PFSK-1 (cell line): ENCODE data around the gene BCAT1.

Source experiments
- FOXP2 ChIP-seq: optimal IDR thresholded peaks from 2 replicates; pipeline ENCODE3; 2011; ENCODE audit warnings: borderline replicate concordance, control low read depth, inconsistent platforms; ENCODE audit not compliant: insufficient read depth; ENCODE audit errors: extremely low read length, extremely low read depth
- POLR2AphosphoS5 ChIP-seq: IDR thresholded peaks from 2 replicates; pipeline ENCODE4 v1.6.1; 2012; ENCODE audit warnings: low read depth, mild to moderate bottlenecking, control low read depth, low read length, moderate library complexity
- SIN3A ChIP-seq: IDR thresholded peaks from 2 replicates; pipeline ENCODE4 v1.6.1; 2012; ENCODE audit warnings: mild to moderate bottlenecking, low read length, moderate library complexity, borderline replicate concordance; ENCODE audit not compliant: insufficient read depth
- TAF1 ChIP-seq: IDR thresholded peaks from 2 replicates; pipeline ENCODE4 v1.6.1; 2012; ENCODE audit warnings: low read length, control low read depth, borderline replicate concordance; ENCODE audit not compliant: insufficient read depth
- TF ChIP-seq, protein P1 (sequence below), 2 experiments: IDR thresholded peaks; 2 replicates each; pipeline versions ENCODE4 v1.6.1 to v1.8.0; 2011 to 2012; ENCODE audit warnings: low read depth in 2 of 2, low read length in 2 of 2, control low read depth in 1 of 2, inconsistent platforms in 1 of 2, mild to moderate bottlenecking in 1 of 2, moderate library complexity in 1 of 2; ENCODE audit not compliant: insufficient read depth in 1 of 2

The BCAT1 gene

DNA sequence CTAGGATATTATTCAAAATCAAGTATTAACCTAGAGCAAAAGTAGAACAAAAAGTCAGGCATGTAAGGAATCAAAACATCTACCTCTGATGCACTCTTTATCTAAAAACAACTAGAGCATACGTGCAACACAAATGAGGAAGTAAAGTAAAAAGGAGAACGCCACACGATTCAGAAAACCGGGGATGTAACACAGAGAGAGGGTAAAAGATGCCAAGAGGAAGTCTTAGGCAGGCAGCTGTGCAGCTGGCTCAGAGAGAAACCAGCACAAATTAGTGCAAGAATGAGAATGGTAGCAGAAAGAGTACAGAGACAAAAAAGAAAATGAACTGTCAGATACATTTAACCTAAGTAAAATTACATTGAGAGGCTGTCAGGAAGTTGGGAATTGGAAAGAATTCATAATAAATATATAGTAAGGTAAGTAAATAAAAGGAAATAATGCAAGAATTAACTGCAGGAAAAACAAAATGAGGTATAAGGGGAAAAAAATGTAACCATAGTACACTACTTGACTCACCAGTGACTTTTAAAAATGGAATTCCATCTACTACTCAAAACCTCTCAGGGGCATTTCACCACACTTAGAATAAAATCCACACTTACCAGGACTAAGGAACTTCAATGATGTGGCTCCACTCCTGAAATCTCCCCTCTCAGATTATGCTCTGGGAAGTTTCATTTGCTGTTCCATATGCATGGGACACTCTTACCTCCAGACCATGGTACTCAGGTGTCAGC is 17.1 kb downstream of the BCAT1 start:
- TF ChIP-seq FOXP2 (no peak), POLR2AphosphoS5 (no peak), SIN3A (no peak), TAF1 (no peak)
- TF ChIP-seq, protein P1, sequence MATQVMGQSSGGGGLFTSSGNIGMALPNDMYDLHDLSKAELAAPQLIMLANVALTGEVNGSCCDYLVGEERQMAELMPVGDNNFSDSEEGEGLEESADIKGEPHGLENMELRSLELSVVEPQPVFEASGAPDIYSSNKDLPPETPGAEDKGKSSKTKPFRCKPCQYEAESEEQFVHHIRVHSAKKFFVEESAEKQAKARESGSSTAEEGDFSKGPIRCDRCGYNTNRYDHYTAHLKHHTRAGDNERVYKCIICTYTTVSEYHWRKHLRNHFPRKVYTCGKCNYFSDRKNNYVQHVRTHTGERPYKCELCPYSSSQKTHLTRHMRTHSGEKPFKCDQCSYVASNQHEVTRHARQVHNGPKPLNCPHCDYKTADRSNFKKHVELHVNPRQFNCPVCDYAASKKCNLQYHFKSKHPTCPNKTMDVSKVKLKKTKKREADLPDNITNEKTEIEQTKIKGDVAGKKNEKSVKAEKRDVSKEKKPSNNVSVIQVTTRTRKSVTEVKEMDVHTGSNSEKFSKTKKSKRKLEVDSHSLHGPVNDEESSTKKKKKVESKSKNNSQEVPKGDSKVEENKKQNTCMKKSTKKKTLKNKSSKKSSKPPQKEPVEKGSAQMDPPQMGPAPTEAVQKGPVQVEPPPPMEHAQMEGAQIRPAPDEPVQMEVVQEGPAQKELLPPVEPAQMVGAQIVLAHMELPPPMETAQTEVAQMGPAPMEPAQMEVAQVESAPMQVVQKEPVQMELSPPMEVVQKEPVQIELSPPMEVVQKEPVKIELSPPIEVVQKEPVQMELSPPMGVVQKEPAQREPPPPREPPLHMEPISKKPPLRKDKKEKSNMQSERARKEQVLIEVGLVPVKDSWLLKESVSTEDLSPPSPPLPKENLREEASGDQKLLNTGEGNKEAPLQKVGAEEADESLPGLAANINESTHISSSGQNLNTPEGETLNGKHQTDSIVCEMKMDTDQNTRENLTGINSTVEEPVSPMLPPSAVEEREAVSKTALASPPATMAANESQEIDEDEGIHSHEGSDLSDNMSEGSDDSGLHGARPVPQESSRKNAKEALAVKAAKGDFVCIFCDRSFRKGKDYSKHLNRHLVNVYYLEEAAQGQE (IDR thresholded peaks at IDR 0.05; ENCODE audit: insufficient read depth in 1 of 2, low read depth in 2 of 2, low read length in 2 of 2) = no peak

DNA sequence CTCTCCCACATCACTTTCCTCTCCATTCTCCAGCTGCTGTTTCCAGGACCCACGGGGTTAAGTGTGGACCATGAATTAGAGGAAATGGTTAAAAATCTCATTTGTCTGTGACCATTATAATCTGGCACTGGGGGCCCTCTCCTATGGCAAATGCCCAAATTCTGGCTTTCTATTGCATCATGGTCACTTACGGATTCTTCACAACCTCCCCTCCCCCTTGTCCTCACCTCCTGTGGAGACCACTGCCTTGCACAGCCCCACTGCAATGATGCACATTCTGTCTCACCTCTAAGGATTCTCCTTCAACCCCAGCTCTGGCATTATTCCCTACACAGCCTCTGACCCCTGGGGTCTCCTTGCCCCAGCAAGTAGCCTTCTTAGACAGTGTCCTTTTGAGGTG is 18.9 kb downstream of the BCAT1 start:
- TF ChIP-seq FOXP2 (no peak), SIN3A (no peak)
- TF ChIP-seq, protein P1 (IDR thresholded peaks at IDR 0.05; ENCODE audit: insufficient read depth in 1 of 2, low read depth in 2 of 2, low read length in 2 of 2) = no peak

DNA sequence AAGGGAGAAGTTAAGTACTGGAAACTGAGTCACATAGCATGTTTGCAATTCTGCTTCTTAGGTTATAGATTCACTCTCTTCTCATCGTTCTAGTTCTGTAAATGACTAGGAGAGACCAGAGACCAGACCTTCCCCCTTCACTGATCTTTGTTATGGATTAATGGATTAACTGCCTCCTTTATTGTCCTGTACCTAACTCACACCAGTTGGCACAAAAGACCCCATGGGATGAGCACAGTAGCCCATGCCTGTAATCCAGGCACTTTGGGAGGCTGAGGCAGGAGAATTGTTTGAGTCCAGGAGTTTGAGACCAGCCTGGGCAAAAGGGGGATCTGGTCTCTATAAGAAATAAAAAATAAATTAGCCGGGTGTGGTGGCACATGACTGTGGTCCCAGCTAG is 20.8 kb downstream of the BCAT1 start:
- TF ChIP-seq SIN3A = no peak
- TF ChIP-seq, protein P1 (IDR thresholded peaks at IDR 0.05; ENCODE audit: insufficient read depth in 1 of 2, low read depth in 2 of 2, low read length in 2 of 2) = no peak
- TF ChIP-seq POLR2AphosphoS5 = no peak
- no peak for TF ChIP-seq TAF1
- no peak for TF ChIP-seq FOXP2

DNA sequence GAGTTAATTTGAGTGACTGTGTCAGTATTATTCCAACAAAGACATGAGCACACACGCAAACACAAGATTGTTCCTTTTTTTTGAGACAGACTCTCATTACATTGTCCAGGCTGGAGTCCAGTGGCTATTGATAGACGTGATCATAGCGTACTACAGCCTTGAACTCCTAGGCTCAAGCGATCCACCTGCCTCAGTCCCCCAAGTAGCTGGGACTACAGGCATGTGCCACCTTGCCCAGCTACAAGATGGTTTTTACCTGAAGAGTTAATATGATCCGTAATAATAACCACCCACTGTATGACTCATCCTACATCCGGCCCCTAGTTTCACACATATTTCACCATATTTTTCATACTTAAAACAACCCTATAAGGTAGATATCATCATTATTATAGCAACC is 26.8 kb downstream of the BCAT1 start:
- no peak for TF ChIP-seq TAF1
- TF ChIP-seq, protein P1 (IDR thresholded peaks at IDR 0.05; ENCODE audit: insufficient read depth in 1 of 2, low read depth in 2 of 2, low read length in 2 of 2) = no peak
